NCI-H2107 (cell line): ENCODE results near the gene PAFAH1B1.
"Not testable (repeated sequence)": the region's sequence is repeated elsewhere in the genome, so short reads cannot be mapped to it uniquely, and the experiment has no call there.

ENCODE experiments used
- DNase-seq: peaks from one replicate; lab custom pipeline; 2025; lab: John Stamatoyannopoulos, UW

The PAFAH1B1 gene

DNA sequence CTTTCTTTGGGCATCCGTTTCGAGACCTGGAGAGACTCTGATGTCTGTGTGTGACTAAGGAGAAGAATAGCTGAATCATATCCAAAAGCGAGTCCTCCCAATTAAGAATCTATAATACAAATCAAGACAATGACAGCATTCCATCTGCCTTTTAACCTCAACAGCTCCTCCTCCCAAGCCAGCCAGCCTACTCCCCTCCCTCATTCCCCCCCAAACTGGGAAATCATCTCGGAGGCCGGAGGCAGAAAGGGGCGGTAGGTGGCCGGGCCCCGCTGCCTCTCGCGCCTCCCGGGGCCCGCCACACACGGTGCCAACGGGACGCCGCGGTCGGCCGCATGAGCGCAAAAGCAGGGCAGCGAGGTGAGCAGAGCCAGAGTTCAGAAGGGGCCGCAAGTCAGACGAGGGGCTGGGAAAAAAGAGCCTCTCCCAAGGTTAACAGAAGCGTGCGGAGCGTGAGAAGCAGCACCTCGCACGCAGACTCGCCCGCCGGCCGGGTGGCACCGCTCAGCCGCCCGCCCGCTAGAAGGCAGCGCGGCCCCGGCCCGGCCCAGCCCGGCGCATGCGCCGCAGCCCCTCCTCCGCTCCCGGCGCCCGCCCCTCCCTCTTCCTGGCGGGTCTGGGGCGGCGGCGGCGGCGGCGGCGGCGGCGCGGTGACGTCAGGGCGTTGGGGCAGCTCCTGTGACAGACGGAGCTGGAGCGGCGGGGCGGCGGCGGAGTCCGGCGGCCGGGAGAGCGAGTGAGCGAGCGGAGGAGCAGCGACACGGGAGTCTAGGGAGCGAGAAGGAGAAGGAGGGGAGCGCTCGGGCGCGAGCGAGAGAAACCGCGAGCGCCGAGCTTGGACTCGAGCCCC lies at the start of gene PAFAH1B1:
PAFAH1B1 (plus strand) TSS at position 684 of the 850 bp plus-strand sequence. CDS start 44,635 bp downstream, outside the sequence.
- peak; percentile 69 for DNase-seq

DNA sequence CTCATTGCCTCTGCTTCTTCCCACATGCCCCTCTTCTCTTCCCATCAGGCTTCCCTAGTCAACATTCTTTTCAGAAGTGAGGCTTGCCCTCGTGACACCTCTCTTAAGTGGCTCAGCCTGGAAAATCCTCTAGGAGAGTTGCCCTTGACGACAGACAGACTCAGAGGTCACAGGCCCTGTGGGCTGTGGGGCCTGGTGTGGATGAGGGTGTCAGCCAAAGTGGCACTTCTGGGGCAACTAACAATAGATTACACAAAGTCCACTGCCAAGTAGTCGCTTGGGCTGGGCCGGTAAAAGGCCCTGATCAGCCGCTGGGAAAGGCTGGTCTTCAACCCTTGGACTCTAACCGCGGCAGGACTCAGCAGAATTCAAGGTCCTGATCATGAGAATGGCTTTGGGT lies 48.1 kb upstream of the PAFAH1B1 start:
- DNase-seq, result no peak

DNA sequence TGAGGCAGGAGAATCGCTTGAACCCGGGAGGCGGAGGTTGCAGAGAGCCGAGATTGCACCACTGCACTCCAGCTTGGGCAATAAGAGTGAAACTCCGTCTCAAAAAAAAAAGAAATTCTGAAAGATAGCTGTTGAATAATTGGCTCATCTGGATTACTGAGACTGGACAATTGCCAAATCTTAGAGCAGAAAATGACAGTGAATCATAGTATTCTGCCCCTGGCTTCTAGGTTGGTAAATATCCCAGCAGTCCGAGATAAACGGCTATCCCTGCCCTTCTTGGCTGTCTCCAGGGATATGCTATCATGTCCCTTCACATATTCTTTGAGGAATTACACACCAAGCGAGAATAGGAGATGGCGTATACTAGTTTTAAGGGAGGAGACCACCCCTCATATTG lies 46.3 kb upstream of the PAFAH1B1 start:
- no peak for DNase-seq

GRCh38 chr17:2548026-2548425 lies 45.4 kb upstream of the PAFAH1B1 start:
- DNase-seq, result not testable (repeated sequence)

GRCh38 chr17:2549392-2550211 lies 43.9 kb upstream of the PAFAH1B1 start:
- DNase-seq, result no peak

DNA sequence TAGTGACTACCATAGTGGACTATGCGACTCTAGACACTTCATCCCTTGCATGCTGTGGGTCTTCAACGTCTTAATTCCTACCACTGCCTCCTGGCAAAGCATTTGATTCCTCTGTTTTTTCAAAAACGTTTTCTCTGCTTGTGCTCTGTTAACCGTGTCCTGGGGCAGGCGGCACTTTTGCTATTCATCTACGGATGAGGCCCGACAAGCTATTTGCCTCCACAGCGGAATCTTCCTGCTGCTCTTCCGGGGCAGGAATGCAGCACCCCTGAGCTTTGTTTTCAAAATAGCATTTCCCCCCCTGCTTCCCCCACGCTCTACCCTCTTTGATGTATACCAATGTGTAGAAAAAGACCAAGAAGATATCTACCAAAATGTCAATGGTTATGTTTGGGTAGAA lies 42.0 kb upstream of the PAFAH1B1 start:
- DNase-seq, result no peak

DNA sequence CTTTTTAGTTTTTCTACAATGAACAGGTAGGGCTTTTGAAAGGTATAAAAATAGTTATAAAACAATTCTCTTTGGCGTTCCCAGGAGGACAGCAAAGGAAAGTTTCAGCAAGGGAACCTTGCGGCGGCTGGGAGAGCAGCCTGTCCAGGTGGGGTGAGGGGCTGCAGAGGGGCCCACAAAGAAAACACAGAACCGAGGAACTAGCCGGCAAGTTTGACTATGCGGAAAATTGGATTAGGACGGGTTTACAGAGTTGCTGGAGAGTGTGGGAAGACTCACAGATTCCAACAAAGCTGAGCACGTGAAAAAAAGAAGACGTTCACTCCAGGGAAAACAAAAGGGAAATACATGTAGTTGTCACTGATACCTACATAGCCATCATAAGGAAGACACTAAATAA lies 41.5 kb upstream of the PAFAH1B1 start:
- DNase-seq, result no peak

DNA sequence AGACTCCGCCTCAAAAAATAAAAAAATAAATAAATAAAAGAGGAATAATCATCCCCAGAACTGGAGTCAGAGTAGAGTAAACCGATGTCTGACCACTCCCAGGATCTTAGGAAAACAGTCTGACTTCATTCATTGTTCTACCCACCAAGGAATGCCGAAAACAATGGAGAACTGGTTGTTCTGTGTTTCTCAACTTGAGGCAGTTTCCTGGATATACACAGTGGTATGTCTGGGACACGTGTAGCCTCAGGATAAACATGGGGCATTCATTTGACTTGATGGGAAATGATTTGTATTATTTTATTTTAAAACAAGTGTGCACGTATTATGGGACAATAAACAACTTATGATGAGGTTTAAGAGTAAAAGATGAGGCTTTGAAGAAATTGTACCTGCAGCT lies 32.8 kb upstream of the PAFAH1B1 start:
- no peak for DNase-seq

DNA sequence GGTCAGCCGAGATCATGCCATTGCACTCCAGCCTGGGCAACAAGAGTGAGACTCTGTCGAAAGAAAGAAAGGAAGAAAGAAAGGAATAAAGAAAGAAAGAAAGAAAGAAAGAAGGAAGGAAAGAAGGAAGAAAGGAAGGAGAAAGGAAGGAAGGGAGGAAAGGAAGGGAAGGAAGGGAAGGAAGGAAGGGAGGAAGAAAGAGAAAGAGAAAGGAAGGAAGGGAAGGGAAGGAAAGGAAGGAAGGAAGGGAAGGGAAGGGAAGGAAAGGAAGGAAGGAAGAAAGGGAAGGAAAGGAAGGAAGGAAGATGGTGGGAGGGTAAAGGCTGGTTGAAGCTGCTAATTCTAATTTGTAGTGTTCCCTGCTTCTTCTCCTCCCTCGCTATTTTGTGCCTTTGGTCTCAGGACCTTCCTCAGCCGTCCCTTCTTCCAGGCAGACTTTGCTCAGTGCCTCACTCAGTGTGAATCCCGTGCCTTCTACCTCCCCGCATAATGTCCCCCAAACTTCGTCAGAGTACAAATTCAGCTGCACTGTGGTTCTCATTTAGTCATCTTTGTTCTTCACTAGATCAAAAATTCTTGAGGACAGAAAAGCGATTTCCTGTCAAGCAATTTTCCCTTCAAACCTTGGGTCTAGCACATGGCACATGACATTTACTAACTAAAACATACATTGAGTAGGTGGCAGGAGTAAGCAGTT lies 31.1 kb upstream of the PAFAH1B1 start:
- no peak for DNase-seq

- DNase-seq, result no peak
Measured at GRCh38 chr17:2563061-2563460, 30.4 kb upstream of the PAFAH1B1 start.

DNA sequence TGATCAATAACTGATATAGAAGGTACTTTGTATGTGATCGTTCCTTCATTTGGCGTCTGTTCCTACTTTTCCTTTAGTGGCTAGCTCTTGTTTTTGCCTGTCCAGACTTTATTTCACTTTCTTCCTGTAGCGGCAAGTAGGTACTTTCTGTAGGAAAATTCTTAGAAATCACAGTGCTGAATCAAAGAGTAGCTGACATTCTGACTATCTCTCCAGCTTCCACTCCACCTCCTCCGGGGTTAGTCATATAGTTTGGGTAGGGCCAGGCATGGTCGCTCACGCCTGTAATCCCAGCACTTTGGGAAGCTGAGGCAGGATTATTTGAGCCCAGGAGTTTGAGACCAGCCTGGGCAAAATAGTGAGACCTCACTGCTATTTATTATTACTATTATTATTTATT lies 29.9 kb upstream of the PAFAH1B1 start:
- no peak for DNase-seq

DNA sequence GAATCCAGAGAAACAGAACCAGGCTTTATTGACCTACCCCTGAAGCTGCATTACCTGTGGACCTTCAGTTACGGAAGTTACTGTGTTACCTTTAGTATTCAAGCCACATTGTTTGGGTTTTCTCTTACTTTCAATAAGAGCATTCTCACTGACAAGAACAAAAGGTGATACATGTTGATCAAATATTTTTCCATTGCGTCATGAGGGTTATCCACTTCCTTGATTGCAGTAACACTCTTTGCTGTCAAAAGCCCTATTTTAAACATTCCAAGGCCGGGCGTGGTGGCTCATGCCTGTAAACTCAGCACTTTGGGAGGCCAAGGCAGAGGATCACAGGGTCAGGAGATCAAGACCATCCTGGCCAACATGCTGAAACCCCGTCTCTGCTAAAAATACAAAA lies 28.6 kb upstream of the PAFAH1B1 start:
- no peak for DNase-seq

DNA sequence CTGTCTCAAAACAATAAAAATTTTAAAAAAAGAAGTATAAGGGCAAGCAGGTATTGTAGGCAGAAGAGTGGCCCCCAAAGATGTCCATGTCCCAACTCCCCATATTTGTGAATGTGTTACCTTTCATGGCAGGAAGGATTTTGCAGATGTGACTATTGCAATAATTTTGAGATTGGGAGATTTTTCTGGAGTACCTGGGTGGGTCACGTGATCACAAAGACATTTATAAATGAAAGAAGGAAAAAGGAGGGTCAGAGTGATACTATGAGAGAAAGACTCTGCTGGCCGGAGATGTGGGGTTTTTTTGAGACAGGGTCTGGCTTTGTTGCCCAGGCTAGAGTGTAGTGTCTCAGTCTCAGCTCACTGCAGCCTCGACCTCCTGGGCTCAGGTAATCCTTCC lies 27.4 kb upstream of the PAFAH1B1 start:
- no peak for DNase-seq

- DNase-seq, result no peak
Measured at GRCh38 chr17:2571523-2572303, 21.7 kb upstream of the PAFAH1B1 start.

DNA sequence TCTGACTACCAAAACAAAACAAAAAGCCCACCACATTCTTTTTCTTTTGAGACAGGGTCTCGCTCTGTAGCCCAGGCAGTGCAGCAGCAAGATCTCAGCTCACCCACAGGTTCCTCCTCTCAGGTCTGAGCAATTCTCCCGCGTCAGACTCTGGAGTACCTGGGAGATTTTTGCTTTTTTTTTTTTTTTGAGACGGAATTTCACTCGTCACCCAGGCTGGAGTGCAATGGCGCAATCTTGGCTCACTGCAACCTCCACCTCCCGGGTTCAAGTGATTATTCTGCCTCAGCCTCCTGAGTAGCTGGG lies 21.2 kb upstream of the PAFAH1B1 start:
- not testable (repeated sequence) for DNase-seq

DNA sequence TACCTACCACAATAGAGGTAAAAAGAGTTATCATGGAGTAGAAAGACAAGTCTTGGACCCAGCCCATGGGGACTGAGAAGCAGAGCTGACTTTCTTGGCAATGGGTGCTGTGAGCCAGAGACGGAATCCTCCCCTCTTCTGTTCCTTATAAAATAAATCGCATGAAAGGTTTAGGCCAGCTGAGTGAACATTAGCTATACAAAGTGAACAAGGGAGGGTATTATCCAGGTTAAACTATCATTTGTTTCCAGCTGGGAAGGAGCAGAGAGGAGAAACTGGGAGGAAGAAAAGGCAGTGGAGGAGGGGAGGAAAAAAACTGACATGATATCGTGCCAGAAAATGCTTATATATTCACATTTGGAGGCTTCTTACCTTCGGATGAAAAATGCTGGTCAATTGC lies 13.3 kb upstream of the PAFAH1B1 start:
- DNase-seq, result no peak

GRCh38 chr17:2580661-2581060 lies 12.8 kb upstream of the PAFAH1B1 start:
- no peak for DNase-seq

DNA sequence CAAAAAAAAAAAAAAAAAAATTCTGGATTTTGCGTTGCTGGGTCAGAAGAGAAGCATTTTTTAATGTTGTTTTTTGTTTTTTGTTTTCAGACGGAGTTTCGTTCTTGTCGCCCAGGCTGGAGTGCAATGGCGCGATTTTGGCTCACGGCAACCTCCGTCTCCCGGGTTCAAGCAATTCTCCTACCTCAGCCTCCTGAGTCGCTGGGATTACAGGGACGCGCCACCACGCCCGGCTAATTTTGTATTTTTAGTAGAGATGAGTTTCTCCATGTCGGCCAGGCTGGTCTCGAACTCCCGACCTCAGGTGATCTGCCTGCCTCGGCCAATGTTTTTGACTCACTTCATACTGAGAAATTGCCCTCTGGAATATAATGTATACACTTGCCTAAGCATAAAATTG lies 11.0 kb upstream of the PAFAH1B1 start:
- no peak for DNase-seq

DNA sequence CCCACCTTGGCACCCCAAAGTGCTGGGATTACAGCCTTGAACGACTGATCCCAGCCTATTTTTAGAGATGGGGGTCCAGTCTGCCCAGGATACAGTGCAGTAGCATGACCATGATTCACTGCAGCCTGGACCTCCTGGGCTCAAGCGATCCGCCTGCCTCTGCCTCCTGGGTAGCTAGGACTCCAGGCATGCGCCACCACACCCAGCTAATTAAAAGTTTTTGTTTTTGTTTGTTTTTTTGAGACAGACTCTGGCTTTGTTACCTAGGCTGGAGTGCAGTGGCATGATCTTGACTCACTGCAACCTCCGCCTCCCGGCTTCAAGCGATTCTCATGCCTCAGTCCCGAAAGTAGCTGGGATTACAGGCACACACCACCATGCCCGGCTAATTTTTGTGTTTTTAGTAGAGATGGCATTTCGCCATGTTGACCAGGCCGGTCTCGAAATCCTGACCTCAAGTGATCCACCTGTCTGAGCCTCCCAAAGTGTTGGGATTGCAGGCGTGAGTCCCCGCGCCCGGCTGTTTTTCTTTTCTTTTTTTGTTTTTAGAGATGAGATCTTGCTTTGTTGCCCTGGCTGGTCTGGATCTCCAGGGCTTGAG lies 2.3 kb upstream of the PAFAH1B1 start:
- DNase-seq, result no peak

DNA sequence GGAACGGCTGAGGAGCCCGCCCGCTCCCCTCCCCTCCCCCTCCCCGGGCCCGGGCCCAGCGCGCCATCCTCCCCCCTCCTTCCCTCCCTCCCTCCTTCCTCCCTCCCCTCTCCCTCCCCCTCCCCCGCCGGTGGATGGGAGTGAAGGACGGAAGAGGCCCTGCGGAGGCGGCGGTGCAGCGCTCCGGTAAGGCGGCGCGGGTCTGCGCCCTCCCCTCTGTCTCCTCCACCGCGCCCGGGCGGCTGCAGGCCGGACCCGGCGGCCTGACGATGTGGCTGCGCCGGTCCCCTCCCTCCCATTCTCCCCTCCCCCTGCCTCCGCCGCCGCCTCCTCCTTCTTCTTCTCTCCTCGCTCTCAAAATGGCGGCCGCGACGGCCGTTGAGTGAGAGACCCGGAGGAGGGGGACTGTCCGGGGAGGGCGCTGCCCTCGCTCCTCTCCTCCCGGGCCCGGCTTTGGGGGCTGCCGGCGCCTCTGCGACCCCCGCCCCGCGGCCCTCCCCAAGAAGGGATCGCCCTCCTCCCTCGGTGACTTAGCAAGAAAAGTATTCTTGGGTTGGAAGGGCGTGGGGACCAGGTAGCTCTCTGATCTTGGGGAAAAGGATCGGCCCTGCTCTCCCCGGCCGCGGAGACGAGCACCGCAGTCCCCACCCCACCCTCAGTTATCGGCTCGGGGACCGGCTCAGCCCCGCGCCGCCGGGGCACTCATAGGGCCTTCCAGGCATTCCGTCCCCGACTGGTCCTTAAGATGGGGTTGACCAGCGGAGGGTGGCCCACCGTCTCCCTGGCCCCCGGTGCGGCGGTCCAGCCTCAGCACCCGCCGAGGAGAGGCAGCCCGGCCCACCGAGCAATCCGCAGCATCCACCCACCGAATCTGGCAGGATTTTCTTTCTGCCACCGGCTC lies 617 bp downstream of the PAFAH1B1 start:
- DNase-seq, result peak; percentile 5
